Activated T-helper 1 cell treated with anti-CD3 and anti-CD28 coated beads, Interleukin-2, amount 50 U/mL, for 16 hours (primary cell): ENCODE results near the gene C1QTNF6.

ENCODE experiments used
- DNase-seq, 2 donors: peaks; one replicate each; pipeline ENCODE4 v3.0.0-alpha.2; 2020; ENCODE audit warnings: low read depth in 1 of 2, low spot score in 1 of 2

The C1QTNF6 gene

DNA sequence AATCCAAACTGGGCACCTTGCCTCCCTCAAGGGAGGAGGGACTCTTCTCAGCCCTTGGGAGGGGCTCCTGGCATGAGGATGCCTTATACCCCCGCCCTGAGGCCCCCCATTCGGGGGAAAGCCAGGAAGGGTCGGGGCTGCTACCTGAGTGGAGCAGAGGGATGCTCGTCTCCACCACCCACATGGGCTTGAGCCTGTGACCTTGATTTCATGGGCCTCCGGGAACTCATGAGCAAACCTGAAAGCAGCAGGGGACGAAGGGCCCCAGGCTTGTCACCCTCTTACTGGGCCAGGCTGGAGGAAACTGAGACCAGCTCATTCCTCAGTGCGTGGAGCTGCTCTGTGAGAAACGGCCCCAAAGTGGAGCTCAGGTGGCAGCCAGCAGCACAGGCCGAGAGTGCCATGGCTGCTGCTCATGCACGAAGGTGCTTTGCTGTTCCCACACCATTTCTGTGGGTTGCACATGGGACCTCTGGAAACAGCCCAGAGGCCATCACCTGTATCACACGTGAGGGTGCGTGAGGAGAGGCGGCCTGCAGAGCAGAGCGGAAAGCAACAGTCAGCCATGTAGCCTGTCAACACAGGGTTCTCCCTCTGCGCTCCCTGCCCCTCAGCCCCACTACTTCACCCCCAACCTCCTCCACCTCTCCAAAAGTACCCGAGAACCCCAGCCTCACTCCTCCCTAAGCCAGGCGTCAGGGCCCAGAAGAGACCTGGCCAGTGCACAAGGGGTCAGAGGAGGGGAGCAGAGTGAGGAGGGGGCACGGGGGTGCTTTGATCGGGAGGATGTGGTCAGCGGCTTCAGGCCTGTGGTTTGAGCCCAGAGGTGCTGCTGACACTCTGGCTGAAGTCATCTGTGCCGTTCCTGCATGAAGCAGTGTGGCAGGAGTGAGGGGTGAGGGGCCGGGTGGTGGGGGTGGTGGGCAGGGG, 24.2 kb downstream of the C1QTNF6 start:
- peak in 1 of 2 donors; percentile 28 for DNase-seq

DNA sequence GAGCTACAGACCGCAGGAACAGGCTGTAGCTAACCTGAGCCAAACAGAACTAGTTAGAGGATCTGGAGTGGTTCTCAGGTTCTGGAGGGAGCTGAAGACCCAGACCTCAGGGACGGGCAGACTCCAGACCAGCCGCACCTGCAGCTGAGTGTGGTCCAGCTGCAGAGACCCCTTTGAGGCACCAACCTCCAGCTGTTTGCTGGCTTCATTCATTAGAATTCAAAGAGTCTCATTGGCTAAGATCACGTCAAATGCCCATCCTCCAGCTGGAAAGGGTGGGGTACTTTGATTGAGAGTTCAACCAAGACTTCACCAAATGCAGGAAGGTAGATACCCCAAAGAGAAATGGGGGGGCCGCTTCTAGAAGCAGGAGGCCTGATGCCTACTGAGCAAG, 25.0 kb downstream of the C1QTNF6 start:
- no peak for DNase-seq

DNA sequence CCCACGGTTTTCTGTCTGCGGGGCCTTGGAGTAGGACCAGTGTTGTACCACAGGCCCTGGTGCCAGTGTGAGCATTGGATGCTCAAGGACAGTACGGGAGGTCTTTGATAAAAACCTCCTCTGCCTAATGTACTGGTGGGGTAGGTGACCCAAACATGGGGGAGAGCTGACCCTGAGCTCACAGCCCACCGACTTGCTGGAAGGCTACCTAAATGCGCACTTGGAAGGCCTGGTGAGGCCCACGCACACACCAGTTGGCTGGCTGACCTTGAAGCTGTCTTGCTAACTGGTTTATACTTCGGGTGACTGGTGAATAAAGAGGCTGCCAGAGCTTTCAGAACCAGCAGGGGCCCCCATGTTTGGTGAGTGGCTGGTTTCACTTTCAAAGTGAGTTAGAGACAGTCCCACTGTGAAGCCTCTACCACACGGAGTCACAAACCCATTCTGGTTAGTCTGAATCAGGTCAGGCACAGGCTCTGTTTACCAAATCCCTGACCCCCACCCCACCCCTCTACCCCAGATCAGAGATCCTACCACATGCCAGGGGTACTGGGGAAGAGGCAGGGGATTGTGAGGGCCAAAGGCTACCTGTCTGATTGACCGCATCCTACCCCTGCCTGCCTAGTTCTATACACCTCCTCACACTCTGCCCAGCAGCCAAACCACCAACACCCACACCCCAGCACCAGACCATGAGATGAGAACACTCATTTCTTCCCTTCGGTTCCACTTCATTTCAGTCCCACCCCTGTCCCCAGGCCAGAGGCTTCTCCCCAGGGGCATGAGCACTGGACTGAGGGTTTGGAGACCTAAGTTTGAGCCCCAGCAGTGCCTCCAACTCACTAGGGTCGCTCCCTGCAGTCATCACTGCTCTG, 25.6 kb downstream of the C1QTNF6 start:
- peak; percentile 38 to 59 for DNase-seq

DNA sequence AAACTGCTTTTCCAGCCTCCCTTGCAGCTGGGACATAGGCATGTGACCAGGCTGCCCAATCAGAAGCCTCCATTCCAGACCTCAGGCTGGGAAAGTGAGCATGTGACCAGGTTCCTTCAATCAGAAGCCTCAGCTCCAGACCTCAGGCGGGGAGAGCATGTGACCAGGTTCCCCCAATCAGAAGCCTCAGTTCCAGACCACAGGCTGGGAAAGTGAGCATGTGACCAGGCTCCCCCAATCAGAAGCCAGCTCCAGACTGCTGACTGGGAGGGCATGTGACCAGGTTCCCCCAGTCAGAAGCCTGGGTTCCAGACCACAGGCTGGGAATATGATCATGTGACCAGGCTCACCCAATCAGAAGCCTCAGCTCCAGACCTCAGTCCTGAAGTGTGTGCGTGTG, 26.6 kb downstream of the C1QTNF6 start:
- DNase-seq, result no peak

DNA sequence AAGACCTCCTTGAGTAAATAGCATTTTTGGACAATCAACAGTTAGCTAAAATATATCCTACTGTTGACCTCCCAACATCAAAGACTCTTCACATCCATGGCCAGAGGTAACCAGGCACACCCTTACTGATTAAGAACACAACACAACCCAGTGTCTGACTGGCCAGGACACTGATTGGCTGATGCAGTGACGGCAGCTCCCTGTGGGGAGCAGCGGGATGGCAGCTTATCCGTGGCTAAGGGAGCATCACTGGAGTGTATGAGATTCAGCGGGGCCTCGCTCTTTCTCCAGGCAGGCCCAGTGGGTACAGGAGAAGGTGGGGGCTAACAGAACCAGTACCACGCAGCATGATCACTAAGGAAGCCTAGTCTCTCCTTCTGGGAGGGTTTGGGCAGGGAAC, 28.0 kb downstream of the C1QTNF6 start:
- DNase-seq, result no peak

DNA sequence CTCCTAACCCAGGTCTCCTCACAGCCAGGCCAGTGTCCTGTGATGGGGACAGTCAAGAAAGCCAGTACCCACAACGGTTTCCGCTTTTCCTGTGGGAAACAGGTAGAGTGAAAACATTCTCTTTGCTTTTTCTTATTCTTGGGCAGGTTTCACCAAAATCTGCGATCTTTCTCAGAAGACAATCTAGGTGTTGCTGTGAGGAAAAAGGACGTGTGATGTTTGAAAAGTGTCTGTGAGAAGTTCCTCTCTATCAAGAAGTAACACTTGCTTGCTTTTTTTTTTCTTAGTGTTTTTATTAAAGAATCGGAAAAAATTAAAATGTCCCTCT, 29.1 kb downstream of the C1QTNF6 start:
- DNase-seq, result no peak

DNA sequence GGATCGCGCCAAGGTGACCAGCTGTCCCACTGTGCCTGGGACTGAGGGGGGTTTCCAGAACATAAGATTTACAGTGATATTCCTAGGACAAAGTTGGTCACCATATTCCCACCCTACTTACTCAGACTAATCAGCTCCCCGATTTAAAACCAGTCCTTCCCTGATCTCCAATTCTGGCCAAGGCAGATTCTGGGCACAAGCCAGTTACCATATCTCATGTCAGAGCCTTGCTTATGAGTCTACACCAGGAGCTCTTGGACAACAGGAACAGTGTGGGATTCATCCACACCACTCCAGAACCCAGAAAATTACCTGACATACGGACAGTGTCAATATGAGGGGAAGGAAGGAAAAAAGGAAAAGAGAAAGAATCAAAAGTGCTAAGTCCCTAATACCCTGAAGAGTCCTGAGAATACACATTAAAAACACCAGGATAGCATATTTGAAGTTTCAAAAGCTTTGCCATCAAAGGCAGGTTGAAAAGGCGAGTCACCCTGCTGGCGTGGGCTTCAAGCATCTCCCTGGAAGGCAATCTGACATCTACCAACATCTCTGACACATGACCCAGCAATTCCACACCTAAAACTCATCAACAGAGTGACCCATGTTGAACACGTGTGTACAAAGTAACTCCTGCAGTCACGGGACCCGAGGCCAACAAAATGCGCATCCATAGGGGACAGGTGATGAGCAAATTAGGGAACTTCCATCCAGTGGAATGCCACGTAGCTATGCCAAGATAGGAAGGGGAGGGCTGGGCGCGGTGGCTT, 30.3 kb downstream of the C1QTNF6 start:
- DNase-seq, result no peak

DNA sequence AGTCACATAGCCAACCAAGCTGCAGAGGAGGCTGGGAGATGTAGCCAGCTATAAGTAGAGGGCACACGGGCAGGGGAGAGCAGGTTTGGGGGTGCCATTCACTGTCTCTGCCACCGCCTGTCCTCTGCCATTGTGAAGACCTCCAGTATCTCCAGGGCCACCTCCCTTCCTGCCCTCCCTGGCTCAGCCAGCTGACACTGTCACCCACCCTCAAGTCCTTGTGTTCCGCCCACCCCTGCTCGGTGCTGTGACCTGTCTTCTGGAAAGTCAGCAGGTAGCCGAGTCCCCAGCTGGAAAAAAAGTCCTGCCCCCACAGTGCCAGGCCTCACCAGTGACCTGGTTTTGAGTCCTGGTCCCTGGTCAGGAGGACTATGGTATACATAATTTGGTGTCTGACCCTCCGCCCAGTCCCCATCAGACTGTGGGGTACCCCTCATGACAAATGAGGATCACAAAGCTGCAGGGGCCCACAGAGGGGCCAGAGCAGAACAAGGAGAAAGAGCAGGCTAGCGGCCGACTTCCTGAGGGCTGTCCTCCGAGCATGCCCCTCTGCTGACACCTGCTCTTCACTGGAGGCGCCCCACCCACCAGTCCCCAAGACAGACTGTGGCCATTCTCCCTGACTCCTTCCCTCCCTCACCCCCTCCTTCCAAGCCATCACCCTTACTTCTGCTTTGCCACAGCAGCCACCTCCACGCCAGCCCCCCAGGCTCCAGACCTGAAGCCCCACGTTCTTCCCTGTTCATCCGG, 31.2 kb downstream of the C1QTNF6 start:
- no peak for DNase-seq

DNA sequence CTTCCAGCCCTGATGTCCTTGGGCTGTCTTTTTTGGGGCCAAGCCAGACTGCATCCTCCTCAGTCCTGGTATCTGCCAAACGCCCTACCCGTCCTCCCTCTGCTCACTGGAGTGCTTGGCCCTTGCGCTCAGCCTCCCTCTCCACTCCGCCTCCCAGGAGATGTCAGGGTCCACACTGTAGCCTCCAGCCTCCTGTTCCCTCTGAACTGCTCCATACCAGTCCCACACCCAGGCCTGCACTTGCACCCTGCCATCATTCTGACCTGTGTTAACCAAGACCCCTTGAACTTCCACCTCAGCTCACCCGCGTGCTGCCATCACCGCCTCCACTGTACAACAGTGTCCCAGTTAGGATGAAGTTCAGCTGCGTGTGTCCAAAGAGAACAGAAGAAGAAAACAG, 32.1 kb downstream of the C1QTNF6 start:
- DNase-seq, result no peak

DNA sequence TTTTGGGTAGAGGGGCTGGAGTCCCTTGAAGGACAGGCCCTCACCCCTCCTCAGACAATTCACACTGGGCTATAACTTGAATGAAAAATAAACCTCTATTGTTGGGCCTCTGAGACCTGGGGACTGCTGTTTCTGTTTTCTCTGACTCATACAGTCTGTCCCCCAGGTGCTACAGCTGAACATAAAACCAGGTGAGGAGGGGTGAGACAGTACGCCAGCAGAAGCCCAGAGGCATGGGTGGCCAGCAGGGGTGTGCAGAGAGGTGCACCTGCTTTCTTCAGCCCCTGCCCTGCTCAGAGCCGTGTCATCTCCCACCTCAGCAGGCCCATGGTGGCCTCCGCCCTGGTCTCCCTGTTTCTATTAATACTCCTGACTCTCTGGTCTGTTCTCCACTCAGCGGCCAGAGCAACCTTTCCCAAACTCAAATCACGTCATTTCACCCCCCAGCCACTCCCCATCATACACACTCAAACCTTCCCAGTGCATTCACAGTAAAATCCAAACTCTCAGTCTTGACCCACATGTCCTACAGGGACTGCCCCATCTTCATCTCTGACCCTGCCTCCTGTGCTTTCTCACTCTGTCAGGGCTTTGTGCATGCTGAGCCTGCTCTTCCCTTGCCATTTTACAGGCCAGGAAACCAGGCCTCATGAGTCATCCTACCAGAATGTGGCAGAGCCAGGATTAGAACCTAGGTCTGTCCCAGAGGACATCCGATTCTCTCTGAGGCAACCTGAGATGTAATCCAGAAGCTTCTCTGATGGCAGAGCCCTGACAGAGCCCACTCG, 32.9 kb downstream of the C1QTNF6 start:
- no peak for DNase-seq

DNA sequence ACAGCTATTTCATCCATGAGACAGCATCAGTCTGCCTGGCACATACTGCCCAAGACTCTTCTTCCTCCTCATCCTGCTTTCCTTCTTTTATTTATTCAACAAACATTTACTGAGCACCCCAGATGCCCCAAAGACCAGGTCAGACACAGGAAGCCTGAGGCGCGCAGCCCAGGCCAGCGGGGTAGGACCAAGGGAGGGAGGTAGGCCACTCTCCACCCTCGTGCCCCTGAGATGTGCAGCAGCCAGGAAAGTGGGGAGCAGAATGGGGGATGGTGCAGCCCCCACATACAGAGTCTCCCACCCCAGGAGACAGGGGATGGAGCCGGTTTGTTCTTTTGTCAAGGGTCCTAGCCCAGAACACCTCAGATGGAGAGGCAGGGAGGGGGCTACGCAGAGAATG, 34.1 kb downstream of the C1QTNF6 start:
- no peak for DNase-seq

DNA sequence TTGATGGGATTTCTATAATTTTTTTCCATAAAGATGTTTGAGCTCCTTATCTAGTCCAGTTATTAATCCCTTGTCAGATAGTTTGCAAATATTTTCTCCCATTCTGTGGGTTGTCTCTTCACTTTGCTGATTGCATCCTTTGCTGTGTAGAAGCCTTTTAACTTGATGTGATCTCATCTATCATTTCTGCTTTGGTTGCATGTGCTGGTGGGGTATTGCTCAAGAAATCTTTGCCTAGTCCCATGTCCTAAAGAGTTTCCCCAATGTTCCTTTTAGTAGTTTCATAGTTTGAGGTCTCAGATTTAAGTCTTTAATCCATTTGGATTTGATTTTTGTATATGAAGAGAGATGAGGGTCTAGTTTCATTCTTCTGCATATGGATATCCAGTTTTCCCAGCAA, 36.6 kb downstream of the C1QTNF6 start:
- DNase-seq, result no peak

DNA sequence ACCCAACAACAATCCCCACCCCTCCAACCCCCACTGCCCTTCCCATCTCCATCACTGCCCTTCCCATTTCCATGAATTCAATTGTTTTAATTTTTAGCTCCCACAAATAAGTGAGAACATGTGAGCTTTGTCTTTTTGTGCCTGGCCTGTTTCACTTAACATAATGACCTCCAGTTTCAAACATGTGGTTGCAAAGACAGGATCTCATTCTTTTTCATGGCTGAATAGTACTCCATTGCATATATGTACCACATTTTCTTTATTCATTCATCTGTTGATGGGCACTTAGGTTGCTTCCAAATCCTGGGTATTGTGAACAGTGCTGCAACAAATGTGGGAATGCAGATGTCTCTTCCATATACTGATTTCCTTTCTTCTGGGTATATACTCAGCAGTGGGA, 37.3 kb downstream of the C1QTNF6 start:
- DNase-seq, result no peak

DNA sequence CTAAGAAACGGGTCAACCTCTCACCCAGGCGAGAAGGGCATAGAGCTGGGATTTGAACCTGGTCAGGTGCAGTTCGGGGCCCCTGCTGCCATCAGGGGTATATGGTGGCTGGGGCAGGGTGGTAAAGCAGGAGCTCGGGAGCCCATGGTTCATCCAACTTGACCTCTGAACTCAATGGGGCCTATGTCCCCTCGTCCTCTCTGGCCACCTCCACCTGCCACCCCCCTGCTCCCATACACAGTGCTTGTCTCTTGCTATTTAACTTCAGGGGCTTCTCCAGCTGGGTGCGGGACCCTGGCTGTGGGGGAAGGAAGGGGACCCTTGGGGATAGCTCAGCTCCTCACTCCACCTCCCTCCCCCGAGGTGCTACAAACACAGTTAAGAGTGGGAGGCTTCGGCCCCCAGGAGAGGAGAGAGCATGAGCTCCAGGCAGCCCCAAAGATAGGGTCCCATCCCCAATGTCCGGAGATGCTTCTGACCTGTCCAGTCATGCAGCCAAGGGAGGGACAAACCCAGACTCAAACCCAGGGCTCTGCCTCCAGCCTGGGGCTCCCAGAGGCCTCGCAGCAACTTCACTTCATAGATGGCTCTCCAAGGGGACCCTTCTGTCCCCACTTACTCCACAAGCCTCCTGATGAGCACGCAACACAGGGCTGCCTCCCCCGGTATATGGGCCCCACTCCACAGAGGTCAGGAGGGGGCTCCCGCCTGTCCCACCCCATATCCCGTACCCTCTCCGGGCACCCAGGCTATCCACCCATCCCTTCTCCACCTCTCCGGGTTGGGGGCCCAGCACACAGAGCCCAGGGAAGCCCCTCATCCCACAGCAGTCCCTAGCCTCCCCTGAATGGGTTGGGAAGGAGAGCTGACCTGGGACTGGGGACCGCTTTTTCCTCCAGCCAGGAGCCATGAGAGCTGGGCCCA, 39.0 kb downstream of the C1QTNF6 start:
- no peak for DNase-seq

DNA sequence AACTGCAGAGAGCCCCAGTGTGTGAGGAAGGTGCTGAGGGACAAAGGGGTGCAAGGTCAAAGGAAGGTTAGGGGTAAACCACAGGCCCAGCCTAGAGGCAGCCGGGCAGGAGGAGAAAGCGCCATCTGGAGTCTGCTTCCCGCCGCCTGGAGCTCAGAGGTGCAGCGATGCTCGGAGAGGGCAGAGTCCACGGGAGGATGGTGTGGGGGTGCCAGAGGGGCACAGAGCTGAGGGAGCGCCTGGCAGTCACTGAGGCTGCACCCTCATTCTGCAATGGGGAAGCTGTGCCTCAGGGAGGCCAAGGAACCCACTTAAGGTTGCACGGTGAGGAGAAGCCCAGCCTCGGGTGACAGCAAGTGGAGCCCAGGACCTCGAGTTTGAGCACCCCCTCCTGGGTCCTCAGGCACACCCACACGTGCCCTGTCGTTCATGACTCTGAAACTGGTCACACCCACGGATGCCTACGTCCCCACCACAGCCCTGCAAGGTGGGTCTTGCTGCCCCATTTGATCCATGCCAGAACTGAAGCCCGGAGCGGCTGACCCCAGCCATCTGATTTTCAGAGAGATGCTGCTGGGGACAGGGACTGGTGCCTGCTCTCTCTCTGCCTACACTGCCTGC, 39.9 kb downstream of the C1QTNF6 start:
- DNase-seq, result no peak

DNA sequence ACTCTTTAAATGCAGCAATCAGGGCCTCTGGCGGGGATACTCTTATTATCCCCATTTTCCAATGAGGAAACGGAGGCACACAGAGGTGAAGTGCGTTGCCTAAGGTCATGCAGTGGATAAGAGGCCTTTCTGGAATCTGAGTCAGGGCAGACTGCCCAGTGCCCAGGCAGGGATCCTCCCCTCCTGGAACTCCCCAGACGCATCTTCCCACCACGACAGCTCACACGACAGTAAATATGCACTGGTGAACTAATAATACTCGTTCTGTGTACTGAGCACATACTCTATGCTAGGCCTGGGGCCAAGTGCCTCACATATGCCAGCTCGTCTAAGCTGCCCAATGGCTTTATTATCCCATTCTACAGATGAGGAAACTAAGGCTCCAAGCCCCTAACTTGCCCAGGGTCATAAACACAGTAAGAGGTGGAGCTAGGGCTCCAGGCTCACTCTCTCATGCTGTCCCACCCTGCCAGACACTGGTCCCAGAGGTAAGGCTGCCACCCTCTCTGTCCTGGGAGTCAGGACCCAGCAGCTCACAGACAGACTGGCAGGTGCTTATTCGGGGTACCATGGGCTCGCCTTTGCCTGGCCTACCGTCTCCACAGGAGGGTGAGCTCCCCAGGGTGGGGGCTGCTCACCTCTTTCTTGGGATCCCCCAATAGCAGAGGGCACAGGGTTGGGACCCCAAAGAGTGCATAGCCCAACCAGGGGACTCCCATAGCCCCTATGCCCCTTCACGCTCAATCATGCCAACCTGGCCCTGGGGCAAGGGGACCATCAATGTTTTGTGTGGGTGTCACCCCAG, 40.7 kb downstream of the C1QTNF6 start:
- DNase-seq, result no peak

DNA sequence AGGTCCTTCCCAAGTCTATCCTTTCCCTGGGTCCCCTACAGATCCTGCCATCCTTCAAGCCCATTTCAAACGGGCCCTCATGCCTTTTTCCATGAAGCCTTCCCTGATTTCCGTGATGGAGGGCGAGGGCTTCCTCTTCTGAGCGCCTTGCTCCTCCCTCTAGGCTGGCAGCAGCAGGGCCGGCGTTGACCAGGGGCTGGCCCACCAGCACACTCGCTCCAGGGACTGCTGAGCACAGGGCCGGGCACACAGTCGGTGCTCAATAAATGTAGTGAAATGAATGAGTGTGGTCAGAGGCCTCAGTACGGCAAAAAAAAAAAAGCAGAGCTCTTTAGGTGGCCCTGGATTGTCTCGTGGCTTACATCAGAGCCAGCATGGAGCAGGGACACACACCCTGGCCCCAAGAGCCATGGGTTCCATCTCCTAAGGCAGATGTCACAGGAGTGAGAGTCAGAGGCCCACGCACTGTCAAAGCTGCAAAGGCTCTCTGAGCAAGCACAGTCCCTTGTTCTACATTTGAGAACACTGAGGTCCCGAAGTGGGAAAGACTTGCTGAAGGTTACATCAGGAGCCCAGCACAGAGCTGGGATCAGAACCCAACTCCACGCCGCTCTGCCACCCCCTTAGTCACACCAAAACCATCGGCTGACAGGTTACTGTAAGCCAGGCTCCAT, 41.4 kb downstream of the C1QTNF6 start:
- no peak for DNase-seq
